ENCODE measurements around the gene ANKRD10. TPM values are rescaled to one million over a fixed set of nuclear protein-coding genes. Genes with fewer than 3 reads are reported as not detected.

ANKRD10 gene
- total RNA-seq, 1 donor from 2014 or later = 54.9 TPM

GRCh38 chr13:110882972-110883371 lies 31.9 kb downstream of the ANKRD10 start:
- DNase-seq (ENCODE audit: low read depth) = no peak
- TF ChIP-seq CTCF (conservative IDR thresholded peaks at IDR 0.05; ENCODE audit: low read depth, low read length) = no peak
- no peak overlapping the region for H3K4me3 ChIP-seq (ENCODE audit: low read depth, low read length)

- no peak overlapping the region for H3K4me3 ChIP-seq (ENCODE audit: low read depth, low read length)
- no peak for TF ChIP-seq CTCF (conservative IDR thresholded peaks at IDR 0.05; ENCODE audit: low read depth, low read length)
- DNase-seq (ENCODE audit: low read depth) = no peak
Observed at GRCh38 chr13:110881839-110882627, 32.8 kb downstream of the ANKRD10 start.

- no peak overlapping the region for H3K4me3 ChIP-seq (ENCODE audit: low read depth, low read length)
- TF ChIP-seq CTCF (conservative IDR thresholded peaks at IDR 0.05; ENCODE audit: low read depth, low read length) = no peak
- DNase-seq (ENCODE audit: low read depth) = no peak
Observed at GRCh38 chr13:110880627-110881026, 34.2 kb downstream of the ANKRD10 start.

- no peak for TF ChIP-seq CTCF (conservative IDR thresholded peaks at IDR 0.05; ENCODE audit: low read depth, low read length)
- no peak overlapping the region for H3K4me3 ChIP-seq (ENCODE audit: low read depth, low read length)
- DNase-seq (ENCODE audit: low read depth) = no peak
Observed at GRCh38 chr13:110879482-110879881, 35.4 kb downstream of the ANKRD10 start.

- no peak overlapping the region for H3K4me3 ChIP-seq (ENCODE audit: low read depth, low read length)
- DNase-seq (ENCODE audit: low read depth) = no peak
- no peak for TF ChIP-seq CTCF (conservative IDR thresholded peaks at IDR 0.05; ENCODE audit: low read depth, low read length)
Observed at GRCh38 chr13:110877737-110878258, 37.1 kb downstream of the ANKRD10 start.

- DNase-seq (ENCODE audit: low read depth) = no peak
- TF ChIP-seq CTCF (conservative IDR thresholded peaks at IDR 0.05; ENCODE audit: low read depth, low read length) = no peak
- H3K4me3 ChIP-seq (ENCODE audit: low read depth, low read length) = no peak overlapping the region
Observed at GRCh38 chr13:110876609-110877008, 38.3 kb downstream of the ANKRD10 start.

- DNase-seq (ENCODE audit: low read depth) = no peak
- no peak for TF ChIP-seq CTCF (conservative IDR thresholded peaks at IDR 0.05; ENCODE audit: low read depth, low read length)
- H3K4me3 ChIP-seq (ENCODE audit: low read depth, low read length) = peak overlapping the region; percentile 43
Observed at GRCh38 chr13:110875241-110875640, 39.6 kb downstream of the ANKRD10 start.

Measured in epithelial cell of proximal tubule (primary cell).